Measurements from ENCODE around the gene S100P. TPM values are rescaled to one million over a fixed set of nuclear protein-coding genes. Genes with fewer than 3 reads are reported as not detected.

S100P gene
- total RNA-seq, 1 donor from 2014 or later, result not detected

GRCh38 chr4:6658209-6658595, 35.5 kb upstream of the S100P start:
- H3K27me3 Mint-ChIP-seq (ENCODE audit: unreplicated experiment), result peaks cover 4% of the 10 kb centered on the region
- H3K36me3 Mint-ChIP-seq (ENCODE audit: low read depth, unreplicated experiment), result no peaks in the 10 kb centered on the region
- H3K27ac Mint-ChIP-seq (ENCODE audit: unreplicated experiment), result no peak overlapping the region
- H3K4me1 Mint-ChIP-seq (ENCODE audit: unreplicated experiment), result no peaks in the 10 kb centered on the region
- DNase-seq (ENCODE audit: low spot score), result no peak
- H3K4me3 Mint-ChIP-seq (ENCODE audit: unreplicated experiment), result no peak overlapping the region
- TF ChIP-seq CTCF (IDR thresholded peaks at IDR 0.05; ENCODE audit: unreplicated experiment), result no peak
- no peaks in the 10 kb centered on the region for H3K9me3 Mint-ChIP-seq (ENCODE audit: unreplicated experiment)

- no peak for TF ChIP-seq CTCF (IDR thresholded peaks at IDR 0.05; ENCODE audit: unreplicated experiment)
- peaks cover 6% of the 10 kb centered on the region for H3K27me3 Mint-ChIP-seq (ENCODE audit: unreplicated experiment)
- H3K9me3 Mint-ChIP-seq (ENCODE audit: unreplicated experiment), result no peaks in the 10 kb centered on the region
- H3K4me1 Mint-ChIP-seq (ENCODE audit: unreplicated experiment), result no peaks in the 10 kb centered on the region
- H3K27ac Mint-ChIP-seq (ENCODE audit: unreplicated experiment), result no peak overlapping the region
- H3K36me3 Mint-ChIP-seq (ENCODE audit: low read depth, unreplicated experiment), result no peaks in the 10 kb centered on the region
- peak; percentile 42 for DNase-seq (ENCODE audit: low spot score)
- no peak overlapping the region for H3K4me3 Mint-ChIP-seq (ENCODE audit: unreplicated experiment)
These were observed 35.0 kb upstream of the S100P start for GRCh38 chr4:6658597-6659075.

DNA sequence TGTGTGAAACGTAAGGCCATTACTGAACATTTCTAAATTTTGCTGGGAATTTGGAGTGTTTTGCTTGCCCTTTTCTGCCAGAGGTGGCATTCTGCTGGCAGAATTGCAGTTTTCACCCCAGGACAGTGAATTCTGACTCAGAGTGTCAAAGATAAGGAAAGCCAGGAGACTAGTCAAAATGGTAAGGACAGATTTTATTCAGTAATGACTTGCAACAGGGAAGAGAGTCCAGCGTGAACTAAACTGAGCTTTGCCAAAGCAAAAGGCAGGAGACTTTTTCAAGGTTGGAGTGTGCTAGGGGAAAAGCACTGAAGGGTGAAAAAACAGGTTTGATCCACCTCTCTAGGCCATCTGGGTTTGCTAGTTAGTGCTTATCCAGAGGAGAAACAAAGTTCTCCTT, 33.8 kb upstream of the S100P start:
- no peaks in the 10 kb centered on the region for H3K9me3 Mint-ChIP-seq (ENCODE audit: unreplicated experiment)
- H3K4me1 Mint-ChIP-seq (ENCODE audit: unreplicated experiment), result no peaks in the 10 kb centered on the region
- no peaks in the 10 kb centered on the region for H3K36me3 Mint-ChIP-seq (ENCODE audit: low read depth, unreplicated experiment)
- H3K4me3 Mint-ChIP-seq (ENCODE audit: unreplicated experiment), result no peak overlapping the region
- no peak for TF ChIP-seq CTCF (IDR thresholded peaks at IDR 0.05; ENCODE audit: unreplicated experiment)
- H3K27ac Mint-ChIP-seq (ENCODE audit: unreplicated experiment), result no peak overlapping the region
- peaks cover 6% of the 10 kb centered on the region for H3K27me3 Mint-ChIP-seq (ENCODE audit: unreplicated experiment)
- DNase-seq (ENCODE audit: low spot score), result no peak

GRCh38 chr4:6660430-6660829, 33.2 kb upstream of the S100P start:
- Mint-ChIP-seq H3K36me3 (ENCODE audit: low read depth, unreplicated experiment) (no peaks in the 10 kb centered on the region), H3K4me3 (ENCODE audit: unreplicated experiment) (no peak overlapping the region), H3K27me3 (ENCODE audit: unreplicated experiment) (peaks cover 6% of the 10 kb centered on the region), H3K27ac (ENCODE audit: unreplicated experiment) (no peak overlapping the region), H3K4me1 (ENCODE audit: unreplicated experiment) (no peaks in the 10 kb centered on the region), H3K9me3 (ENCODE audit: unreplicated experiment) (no peaks in the 10 kb centered on the region)
- DNase-seq (ENCODE audit: low spot score), result no peak
- no peak for TF ChIP-seq CTCF (IDR thresholded peaks at IDR 0.05; ENCODE audit: unreplicated experiment)

DNA sequence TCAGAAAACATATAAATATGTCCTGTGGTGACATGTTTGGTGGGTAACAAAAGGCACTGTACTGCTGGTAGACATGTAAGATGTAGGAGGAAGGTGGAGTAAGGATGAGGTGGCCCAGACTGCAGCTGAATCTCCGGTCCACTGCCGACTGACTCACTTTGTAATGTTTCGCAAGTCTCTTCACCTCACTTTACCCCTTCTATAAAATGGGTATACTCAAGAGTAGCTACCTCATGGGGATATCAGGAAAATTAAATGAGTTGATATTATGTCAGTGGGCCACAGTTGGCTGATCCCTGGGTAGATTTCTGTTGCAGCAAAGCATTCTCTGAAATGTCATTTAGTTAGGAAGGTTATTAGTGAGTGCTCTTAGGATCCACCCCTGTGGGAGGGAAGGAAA, 31.1 kb upstream of the S100P start:
- no peaks in the 10 kb centered on the region for H3K4me1 Mint-ChIP-seq (ENCODE audit: unreplicated experiment)
- no peak overlapping the region for H3K27ac Mint-ChIP-seq (ENCODE audit: unreplicated experiment)
- H3K9me3 Mint-ChIP-seq (ENCODE audit: unreplicated experiment), result no peaks in the 10 kb centered on the region
- no peak overlapping the region for H3K4me3 Mint-ChIP-seq (ENCODE audit: unreplicated experiment)
- no peak for DNase-seq (ENCODE audit: low spot score)
- no peaks in the 10 kb centered on the region for H3K36me3 Mint-ChIP-seq (ENCODE audit: low read depth, unreplicated experiment)
- no peak for TF ChIP-seq CTCF (IDR thresholded peaks at IDR 0.05; ENCODE audit: unreplicated experiment)
- peaks cover 8% of the 10 kb centered on the region for H3K27me3 Mint-ChIP-seq (ENCODE audit: unreplicated experiment)
